Measurements from ENCODE around the gene ZNF169.

DNA sequence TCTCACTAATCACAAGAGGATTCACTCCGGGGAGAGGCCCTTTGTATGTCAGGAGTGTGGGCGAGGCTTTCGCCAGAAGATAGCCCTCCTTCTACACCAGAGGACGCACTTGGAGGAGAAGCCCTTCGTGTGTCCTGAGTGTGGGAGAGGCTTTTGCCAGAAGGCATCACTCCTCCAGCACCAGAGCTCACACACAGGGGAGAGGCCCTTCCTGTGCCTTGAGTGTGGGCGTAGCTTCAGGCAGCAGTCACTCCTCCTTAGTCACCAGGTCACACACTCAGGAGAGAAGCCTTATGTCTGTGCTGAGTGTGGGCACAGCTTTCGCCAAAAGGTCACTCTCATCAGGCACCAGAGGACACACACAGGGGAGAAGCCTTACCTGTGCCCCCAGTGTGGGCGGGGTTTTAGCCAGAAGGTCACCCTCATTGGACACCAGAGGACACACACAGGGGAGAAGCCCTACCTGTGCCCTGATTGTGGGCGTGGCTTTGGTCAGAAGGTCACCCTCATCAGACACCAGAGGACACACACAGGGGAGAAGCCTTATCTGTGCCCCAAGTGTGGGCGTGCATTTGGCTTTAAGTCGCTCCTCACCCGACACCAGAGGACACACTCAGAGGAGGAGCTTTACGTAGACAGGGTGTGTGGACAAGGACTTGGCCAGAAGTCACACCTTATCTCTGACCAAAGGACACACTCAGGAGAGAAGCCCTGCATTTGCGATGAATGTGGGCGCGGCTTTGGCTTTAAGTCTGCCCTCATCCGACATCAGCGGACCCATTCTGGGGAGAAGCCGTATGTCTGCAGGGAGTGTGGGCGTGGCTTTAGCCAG is 41.6 kb downstream of the ZNF169 start:
- TF ChIP-seq EZH2 (IDR thresholded peaks at IDR 0.05; ENCODE audit: insufficient read depth, poor library complexity, severe bottlenecking) (no peak), EZH2phosphoT487 (IDR thresholded peaks at IDR 0.05; ENCODE audit: insufficient read depth, low read depth) (no peak)

Measured in GM23248 (cell line).